Activated T-cell treated with anti-CD3 and anti-CD28 coated beads for 48 hours (primary cell): ENCODE data around the gene SETBP1.

Experiments used
- DNase-seq: peaks from one replicate; pipeline ENCODE4 v3.0.0-alpha.2; 2020; ENCODE audit warnings: low read depth

Gene SETBP1

DNA sequence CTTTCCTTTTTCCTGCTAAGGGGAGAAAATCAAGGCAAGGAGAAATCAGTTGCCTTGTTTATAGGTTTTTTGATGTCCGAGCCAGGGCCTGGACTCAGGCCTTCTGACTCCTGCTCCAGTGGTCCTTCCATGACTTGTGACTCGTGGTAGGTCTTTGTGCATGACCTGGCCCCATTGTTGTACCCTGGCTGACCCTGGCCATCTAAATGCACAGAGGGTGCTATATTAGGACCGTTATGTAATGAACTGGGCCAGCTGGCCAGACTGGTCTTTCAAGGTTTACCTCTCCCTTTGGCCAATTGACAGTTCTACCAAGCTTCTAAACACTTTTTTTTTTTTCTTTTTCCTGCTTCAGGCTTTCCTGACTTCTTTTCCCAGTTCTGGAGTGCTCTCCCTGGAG is 81.1 kb downstream of the SETBP1 start:
- no peak for DNase-seq

DNA sequence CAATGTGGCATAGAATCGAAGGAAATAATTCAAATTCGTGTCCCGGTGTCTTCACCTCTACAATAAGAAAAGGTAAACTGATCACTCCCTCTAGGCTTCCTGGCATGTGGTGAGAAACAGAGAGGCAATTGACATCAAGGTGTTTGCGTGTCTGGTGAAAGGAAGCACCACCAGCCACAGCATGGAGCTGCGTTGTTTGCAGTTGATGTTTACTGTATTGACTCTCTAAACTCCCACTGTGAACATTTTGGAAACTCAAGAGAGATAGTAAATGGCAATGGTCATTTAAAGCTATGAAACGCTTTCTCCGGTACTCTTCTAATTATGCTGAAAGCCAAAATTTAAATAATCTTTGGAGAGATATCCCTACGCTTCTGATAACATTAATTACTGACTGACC is 82.6 kb downstream of the SETBP1 start:
- no peak for DNase-seq

DNA sequence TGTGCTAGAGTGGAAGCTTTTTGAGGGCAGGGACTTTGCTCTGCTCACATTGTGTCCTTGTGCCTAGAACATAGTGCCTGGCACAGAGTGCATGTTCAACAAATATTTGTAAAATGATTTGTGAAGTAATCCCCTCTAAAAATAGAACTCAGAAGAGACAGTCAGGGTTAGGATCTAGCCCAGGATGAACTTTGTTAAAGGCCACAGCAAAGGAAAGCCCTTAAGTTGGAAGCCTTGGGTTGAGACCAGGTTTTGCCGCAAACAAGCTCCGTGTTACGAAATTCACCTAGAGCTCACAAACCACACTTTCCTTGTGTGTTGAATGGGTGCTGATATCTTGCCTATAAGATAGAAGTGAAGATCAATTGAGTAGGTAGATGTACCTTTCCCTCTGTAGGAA is 84.2 kb downstream of the SETBP1 start:
- no peak for DNase-seq

DNA sequence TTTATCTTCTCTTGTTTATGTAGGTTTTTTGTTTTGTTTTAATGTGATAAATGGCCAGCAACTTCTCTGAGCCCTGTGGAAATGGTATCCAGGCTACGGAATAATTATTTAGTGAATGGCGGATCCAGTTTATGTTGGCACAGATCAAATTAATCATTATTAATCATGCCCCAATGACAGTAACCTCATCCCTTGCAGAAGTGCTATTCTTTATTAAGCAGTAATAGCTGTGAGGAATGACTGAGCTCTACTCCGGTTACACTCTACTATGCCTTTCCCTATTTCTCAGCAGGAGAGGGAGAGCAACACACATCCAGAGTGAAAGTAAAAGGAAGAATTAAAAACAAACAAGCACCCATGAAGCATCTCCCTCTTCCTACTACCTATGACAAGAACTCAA is 84.8 kb downstream of the SETBP1 start:
- no peak for DNase-seq

DNA sequence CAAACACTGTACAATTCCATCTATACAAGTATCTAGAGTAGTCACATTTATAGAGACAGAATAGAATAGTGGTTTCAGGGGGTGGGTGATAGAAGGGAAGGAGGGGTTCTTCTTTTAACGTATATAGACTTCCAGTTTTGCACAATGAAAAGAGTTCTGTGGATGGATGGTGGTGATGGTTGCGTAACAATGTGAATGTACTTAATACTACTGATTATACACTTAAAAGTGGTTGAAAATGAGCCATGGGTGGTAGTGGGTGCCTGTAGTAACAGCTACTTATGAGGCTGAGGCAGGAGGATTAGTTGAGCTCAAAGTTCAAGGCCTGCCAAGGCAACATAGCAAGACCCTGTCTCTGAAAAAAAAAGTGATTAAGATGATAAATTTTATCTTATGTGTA is 85.8 kb downstream of the SETBP1 start:
- DNase-seq: no peak

DNA sequence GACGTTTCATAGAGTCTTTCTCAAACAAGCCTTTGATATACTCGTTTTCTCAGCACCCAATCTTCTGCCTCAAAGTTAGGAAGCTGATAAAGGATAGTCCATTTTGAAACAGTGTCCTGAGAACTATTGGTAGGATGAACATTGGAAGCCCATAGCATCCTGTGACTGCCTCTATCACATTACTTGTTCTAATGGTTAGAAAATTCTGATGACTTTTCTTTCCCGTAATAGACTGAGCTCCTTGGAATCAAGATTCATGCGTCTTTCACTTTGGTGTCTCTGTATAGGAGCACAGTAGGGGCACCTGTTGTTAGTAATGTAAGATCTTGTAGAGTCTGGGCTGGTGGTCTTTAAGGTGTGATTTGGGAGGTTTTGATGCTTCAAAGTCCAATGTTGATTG is 87.1 kb downstream of the SETBP1 start:
- no peak for DNase-seq

DNA sequence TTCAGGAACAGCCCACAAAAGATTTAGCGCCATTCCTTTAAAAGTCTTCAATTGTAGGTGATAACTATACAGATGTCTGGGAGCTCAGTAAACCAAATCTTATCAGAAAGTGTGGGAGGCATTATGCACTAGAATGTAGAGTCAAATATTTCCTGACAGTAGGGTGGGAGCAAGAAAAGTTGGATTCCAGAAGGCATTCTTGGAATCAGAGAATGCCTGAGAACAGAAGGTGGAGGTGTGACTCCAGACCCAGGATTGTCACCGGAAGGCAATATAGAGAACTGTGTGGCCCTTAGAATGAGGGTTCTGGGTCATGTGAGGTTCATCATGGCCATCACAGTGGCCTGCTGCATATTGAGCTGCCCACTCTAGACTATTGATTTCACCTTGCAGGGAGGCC is 90.0 kb downstream of the SETBP1 start:
- no peak for DNase-seq

DNA sequence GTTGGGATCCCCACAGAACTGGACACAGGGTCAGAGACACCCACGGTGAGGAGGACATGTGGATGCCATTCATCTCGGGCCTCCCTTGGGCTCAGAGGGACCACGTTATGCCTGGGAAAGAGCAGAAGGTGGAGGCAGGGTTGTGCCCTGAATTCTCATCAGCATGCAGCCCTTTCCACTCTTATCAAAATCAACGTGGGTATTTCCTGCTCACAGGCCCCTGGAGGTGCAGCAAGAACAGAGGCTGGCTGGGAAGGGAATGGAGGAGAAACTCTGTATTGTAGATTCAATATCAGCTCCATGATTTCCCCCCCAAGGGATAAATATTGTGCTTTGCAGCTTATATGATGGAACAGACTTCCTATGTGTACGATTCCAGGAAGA is 90.9 kb downstream of the SETBP1 start:
- DNase-seq: no peak

DNA sequence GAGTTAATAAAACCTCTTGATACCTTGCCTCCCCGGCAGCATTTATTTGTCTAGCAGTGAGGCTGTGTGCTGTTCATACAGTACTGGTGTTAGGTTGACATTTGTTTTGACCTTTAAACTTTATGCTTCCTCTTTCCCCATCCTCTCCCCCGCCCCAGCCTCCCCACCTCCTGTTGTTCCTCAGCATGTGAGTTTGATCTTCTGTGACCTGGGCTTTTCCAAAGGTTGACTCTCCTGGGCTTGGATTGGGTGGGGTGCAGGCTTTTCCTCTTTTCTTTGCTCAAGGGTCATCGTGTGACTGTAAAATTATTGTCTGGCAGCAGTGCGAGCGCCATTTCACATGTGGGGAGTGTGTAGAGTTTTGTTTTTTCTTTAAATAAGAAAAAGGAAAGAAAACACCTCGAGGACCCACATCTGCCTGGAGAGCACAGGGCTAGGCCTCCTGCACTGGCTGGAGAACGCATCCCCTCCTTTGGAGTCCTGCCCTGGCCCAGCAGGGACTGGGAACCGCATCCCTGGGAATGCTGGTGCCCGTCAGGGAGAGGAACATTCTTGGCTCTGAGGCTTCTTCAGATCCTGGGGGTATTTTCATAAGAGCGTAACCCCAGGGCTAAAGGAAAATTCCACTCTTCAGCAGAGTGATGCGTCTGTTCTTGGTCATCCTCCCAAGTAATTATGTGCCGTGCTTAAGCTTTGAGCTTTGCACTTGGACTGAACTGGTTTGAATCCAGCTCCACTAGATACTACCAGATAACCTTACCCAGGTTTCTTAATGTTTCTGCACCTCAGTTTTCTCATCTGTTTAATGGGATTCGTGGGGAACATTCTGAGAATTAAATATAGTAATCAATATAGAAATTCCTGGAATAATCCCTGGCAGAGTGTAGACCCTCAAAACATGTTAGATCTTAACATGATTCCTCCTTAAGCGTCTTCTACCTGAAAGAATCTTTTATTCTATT is 91.5 kb downstream of the SETBP1 start:
- no peak for DNase-seq

DNA sequence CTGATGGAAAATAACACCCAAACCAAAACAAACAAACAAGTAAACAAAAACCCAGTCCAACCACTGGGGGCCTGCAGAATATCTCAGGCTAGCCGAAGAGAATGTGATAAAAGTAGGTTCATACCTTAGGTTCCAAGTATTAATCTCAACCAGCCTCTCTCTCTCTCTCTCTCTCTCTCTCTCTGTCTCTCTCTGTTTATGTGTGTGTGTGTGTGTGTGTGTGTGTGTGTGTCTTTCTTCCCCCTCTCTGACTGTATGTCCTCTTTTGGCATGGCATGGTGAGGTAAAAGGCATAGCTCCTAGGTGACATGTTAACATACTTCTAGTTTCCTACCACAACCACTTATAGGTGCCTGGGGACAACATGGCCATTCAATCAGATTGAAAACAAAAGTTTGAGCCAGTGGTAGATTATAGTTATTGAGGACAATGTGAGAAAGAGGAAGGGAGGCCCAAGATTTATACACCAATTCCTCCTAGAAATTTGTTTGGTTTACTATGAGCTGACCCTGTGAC is 93.0 kb downstream of the SETBP1 start:
- DNase-seq: no peak

DNA sequence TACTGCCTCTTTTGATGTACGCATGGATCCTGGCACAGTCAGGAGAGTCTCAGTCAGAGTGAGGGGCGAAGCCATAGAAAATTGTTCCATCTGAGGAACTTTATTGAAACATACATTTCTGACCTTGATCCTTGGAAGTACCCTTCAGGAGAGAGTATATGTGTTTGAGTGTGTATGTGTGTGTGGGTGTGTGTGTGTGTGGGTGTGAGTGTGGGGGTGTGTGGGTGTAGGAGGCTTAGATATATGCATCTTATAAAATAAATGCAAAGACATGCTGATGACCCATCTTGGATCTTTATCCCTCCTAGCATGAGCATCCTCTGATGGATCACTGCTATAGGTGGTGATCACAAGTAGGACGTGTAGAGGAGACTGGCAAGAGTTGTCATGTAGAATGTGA is 93.5 kb downstream of the SETBP1 start:
- no peak for DNase-seq

DNA sequence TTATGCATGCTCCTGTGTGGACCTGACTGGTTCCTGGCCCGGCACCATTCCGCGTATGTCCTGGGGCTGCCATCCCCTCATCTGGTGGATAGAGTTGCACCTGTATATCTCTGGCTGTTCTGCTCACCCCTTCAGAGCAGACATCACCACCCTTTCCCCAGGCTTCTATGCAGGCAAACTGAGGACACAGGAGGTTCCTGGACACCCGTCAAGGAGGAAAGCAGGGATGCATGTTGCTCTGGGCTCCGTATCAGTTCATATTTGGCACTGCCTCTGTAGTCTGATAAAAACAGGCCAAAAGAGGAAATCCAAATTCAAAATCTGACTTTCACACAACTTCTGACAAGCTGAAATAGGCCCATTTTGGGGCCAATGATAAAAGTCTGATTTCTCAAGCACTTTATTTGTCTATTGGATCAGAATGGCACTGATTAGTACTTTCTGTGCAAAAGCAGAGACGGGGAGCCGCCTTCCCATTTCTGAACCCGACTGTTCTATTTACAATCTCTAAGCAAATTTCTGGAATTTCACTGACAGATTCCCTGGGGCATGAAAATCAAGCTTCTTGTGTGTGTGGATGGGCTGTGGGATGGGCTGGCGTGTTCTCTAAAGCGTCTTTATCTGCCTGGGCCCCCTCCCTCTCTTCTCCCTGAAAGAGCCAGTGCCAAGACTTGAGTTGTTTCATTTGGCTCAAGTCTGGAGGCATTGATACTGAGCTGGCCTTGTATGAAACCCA is 96.9 kb downstream of the SETBP1 start:
- no peak for DNase-seq

DNA sequence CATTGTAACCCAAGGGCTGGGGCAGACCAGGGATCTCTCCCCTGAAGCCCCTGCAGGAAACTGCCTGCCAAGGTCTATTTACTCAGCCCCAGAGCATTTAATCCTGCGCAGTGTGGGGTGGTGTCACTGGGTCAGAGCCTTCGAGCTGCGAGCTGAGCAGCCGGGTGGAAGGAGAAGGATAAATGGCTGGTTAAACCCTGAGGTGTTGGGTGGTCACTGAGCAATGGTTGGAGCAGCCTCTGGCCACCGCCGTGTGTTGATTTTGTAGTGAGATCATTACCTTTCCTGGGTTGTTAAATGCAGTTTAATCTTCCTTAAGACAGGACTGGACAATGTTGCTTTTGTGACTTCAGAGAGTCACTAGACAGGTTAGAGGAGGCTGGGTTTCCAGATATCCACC is 98.1 kb downstream of the SETBP1 start:
- DNase-seq: no peak

DNA sequence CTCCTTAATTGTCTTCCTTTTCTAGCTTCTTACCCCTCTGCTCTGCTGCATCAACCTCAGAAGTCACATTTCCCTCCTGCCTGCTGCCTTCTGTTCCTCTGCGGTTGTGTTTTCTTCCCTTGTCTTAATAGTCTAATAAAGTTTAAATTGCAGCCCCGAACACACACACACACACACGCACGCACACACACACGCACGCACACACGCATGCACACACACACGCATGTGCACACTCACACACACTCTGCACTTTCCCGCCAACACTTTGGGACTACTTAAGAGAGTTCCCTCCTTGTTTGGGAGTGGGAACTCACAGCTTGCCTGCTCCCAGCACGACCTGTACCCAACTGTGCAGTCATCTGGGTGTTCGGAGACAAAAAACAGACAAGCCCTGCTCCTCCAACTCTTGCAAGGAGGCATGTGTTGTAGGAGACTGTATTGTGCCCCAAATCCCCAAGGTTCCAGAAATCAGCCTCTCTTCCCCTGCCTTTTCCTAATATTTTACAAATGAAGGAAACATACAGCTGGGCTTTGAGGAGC is 99.1 kb downstream of the SETBP1 start:
- DNase-seq: no peak

DNA sequence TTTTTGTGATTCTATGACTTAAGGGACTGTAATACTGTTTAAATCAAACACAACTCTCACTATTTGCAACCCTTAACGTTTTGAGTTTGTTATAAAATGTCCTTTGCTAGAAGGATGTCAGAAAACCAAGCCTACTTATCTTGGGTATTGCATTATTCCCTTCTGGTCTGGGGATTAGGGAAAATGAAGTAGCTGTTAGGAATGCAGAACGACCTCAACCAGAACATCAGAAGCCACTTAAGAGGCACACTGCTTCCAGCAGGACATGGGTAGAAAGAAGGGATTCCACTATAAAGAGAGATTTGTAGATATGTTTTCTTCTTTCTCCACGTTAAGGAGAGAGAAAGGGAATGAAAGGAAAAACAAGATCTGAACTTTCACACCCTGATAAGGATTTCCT is 101.2 kb downstream of the SETBP1 start:
- DNase-seq: no peak

DNA sequence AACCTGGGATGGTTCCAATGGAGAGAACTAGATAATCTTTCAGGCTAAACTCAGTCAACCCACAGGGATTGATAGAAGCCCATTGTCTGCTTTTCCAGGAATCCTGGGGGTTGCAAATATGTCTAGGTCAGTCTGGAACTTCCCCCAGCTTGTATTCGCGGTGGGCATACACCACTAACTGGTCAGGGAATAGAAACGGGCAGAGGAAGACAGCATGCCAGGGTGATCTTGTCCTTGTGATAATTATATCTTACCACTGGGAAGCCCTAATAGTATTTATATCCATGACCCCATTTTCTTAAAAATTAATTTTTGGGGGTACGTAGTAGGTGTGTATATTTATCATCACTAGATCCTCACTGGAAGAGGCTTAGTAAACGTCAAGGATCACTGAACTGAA is 101.9 kb downstream of the SETBP1 start:
- no peak for DNase-seq

DNA sequence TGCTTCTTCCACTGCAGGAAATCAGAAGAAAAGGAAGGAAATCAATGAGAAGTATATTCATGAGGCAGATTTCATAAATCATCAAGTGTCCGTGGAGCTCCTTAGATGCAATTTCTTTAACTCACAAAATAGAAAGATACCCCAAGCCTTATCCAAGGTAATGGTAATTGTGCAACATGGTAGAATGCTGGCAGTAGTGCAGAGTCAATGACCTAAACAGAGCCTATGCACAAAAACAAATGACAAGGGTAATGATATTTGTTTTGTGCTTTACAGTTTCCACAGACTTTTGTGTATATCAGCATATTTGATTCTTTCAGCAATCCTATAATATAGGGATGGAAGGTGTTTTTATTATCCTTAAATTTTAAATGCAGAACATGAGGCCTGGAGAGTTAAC is 102.7 kb downstream of the SETBP1 start:
- no peak for DNase-seq

DNA sequence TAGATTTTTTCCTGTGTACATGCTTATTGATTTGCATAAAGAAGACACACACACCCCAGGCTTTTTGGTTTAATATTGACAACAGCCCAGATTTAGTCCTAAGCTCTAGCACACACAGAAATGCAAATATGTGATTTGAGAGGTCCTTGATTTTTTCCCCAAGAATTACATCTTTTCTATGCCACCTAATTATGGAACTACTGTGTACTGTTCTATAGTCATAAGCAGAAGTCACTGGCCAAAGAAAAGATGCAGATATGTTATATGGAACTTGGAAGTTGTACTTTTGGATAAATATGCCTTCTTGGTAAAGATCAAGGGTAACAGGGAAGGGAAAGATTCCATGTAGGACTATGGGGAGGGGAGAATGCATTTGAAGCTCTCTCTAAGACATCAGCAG is 105.6 kb downstream of the SETBP1 start:
- no peak for DNase-seq

DNA sequence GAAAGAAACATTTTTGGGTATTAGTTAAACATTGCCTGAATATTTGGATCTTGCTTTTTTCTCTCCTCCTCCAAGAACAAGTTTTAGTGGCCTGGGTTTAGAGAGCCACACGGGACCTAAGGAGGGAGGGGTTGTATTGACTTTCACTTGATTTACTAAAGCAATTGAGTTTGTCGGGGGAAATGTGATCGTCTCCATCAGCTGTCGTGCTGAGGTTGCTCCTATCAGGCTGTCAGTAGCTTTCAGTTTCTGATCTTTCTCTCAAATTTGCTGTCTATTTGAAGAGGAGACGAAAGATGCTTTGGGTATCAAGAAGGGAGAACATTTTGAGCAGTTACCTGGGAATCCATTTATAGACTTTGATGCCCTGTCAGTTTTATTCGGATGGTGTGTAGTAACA is 106.0 kb downstream of the SETBP1 start:
- no peak for DNase-seq

DNA sequence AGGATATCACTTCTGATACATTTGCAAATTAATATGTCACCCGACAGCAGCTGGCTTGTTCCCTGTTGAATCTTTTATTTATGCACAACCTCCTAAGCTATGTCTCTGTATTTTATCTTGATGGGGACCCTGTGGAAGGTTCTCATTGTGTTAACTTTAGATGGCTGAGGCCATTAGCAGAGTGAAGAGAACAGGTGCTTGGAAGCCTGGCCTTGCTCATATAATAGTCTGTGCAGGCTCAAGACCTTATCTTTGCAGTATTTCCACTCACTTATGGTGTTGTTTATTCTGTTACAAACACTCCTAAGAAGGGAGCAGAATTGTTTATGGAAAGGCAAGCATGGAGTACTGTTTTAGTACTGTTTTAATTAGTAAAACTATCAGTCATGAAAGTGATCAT is 107.6 kb downstream of the SETBP1 start:
- DNase-seq: no peak

DNA sequence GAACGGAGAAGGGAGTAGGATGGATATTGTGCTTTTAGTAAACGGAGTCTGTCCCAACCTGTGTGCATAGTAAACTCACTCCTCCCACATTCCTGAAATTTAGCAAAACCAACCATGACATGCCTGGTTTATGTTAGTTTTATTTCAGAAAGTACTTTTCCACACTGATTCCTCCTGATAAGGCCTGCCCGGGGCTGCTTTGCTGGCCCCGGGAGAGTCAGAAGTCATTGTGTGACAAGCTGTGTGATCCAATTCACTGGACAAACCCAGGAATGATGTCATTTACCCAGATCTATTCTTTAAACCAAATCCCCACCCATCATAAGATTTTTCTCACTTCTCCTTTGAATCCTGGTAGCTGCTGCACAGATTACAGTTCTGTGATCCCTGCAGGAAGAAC is 109.0 kb downstream of the SETBP1 start:
- no peak for DNase-seq

DNA sequence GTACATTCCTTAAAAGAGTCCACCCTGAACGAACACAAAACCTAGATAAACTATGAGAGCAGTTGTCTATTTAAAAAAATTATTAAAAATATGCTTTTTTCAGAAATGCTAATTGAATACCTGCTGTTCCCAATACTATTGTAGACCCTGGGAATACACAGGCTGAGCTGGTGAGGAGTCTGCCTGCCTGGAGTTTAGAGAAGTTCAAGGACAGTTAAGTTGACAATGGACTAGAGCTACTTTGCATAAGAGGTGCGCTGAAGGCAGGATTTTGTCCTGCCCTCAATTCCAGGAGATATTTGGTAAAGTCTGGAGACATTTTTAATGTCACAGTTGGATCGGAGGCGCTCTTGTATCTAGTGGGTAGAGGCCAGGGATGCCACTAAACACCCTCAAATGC is 110.2 kb downstream of the SETBP1 start:
- no peak for DNase-seq

DNA sequence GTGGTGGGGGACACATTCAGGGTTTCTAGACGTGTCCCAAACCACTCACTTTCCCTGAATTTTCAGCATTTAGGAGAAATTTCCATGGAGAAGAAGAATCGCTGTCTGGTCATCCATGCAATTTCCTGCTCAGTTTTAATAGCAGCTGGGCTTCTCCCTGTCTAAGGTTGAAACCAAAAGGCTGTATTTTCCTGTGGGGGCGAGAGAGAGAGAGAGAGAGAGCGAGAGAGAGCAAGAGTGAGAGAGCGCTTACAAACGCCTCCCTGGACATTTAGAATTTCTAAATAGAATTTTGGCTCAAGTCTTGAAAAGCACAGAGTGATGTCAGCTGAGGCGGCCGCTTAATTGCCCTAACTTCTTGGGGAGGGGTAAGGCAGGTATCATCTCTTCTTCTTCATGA is 110.8 kb downstream of the SETBP1 start:
- DNase-seq: no peak
